A673 (cell line): Measurements from ENCODE around the gene CDC42SE2. TPM values are rescaled to one million over a fixed set of nuclear protein-coding genes. Genes with fewer than 3 reads are reported as not detected.

Experiments used
- BruUV-seq: library from RNA; stranded (reverse); fragments of 400-500 nt; replicated peaks from 2 replicates; lab custom pipeline; 2021; lab: Mats Ljungman, UMichigan
- CTCF ChIA-PET: fragments of 300-600 bp; sonication (Branson Sonifier 250); formaldehyde crosslinking; loops from one replicate; lab custom pipeline; 2022; ENCODE audit warnings: antibody characterized with exemption; lab: Charles Lee
- POLR2A ChIA-PET: fragments of 300-600 bp; sonication (Branson Sonifier 250); formaldehyde crosslinking; loops from one replicate; lab custom pipeline; 2022; ENCODE audit warnings: antibody characterized with exemption; ENCODE audit not compliant: low non-redundant PET; lab: Charles Lee
- DNase-seq: peaks from one replicate; pipeline ENCODE4 v3.0.0-alpha.2; 2015; ENCODE audit warnings: low spot score
- H3K27ac ChIP-seq: fragments of 200-600 bp; sonication (generic); 2 replicates; pipeline ENCODE4 v1.5.1; 2016; ENCODE audit warnings: mixed run types, low read depth, mild to moderate bottlenecking, mixed read lengths, antibody characterized with exemption, low read length; ENCODE audit not compliant: poor library complexity, severe bottlenecking
- H3K27me3 ChIP-seq: fragments of 200-600 bp; sonication (generic); replicated peaks from 2 replicates; pipeline ENCODE4 v1.6.1; 2017; ENCODE audit warnings: mixed run types, low read depth, mild to moderate bottlenecking, mixed read lengths, antibody characterized with exemption, low read length; ENCODE audit not compliant: insufficient read depth, poor library complexity
- H3K36me3 ChIP-seq: fragments of 200-600 bp; sonication (generic); 2 replicates; pipeline ENCODE4 v1.6.1; 2016; ENCODE audit warnings: mixed run types, mild to moderate bottlenecking, mixed read lengths, antibody characterized with exemption, low read length; ENCODE audit not compliant: insufficient read depth, poor library complexity, severe bottlenecking
- H3K4me1 ChIP-seq: fragments of 200-600 bp; sonication (generic); 2 replicates; pipeline ENCODE4 v1.6.1; 2017; ENCODE audit warnings: mixed run types, mild to moderate bottlenecking, mixed read lengths, antibody characterized with exemption, low read length; ENCODE audit not compliant: insufficient read depth, poor library complexity, severe bottlenecking
- H3K4me3 ChIP-seq: fragments of 200-600 bp; sonication (generic); 2 replicates; pipeline ENCODE4 v1.5.1; 2016; ENCODE audit warnings: low read depth, mixed run types, mild to moderate bottlenecking, mixed read lengths, low read length; ENCODE audit not compliant: poor library complexity, severe bottlenecking
- H3K9me3 ChIP-seq: fragments of 200-600 bp; sonication (generic); 2 replicates; pipeline ENCODE4 v1.6.1; 2016; ENCODE audit warnings: mixed run types, low read depth, mild to moderate bottlenecking, mixed read lengths, antibody characterized with exemption, low read length; ENCODE audit not compliant: poor library complexity, severe bottlenecking
- EZH2 ChIP-seq: fragments of 200-600 bp; sonication (generic); IDR thresholded peaks from 2 replicates; pipeline ENCODE4 v1.6.1; 2017; ENCODE audit warnings: borderline replicate concordance, low read depth, mild to moderate bottlenecking, mixed read lengths, antibody characterized with exemption, low read length; ENCODE audit not compliant: poor library complexity, severe bottlenecking
- intact Hi-C: fragments of 100-400 bp; cut with micrococcal nuclease; formaldehyde crosslinking; loops from one replicate; pipeline ENCODE4 v1.10.0; 2022; ENCODE audit not compliant: unreplicated experiment
- total RNA-seq: library from RNA; stranded (reverse); gene quantifications from 2 replicates; pipeline ENCODE4 v1.2.3, GENCODE V29; 2021
- TF ChIP-seq, protein P1 (sequence below): fragments of 300-800, 200-600 bp; sonication (generic); conservative IDR thresholded peaks from 2 replicates; pipeline ENCODE4 v1.5.1; 2017; ENCODE audit warnings: low read depth, mild to moderate bottlenecking, antibody characterized with exemption, low read length, moderate library complexity, mixed read lengths

The CDC42SE2 gene
- total RNA-seq, 1 experiment from 2014 or later: 25.5 TPM

- no TSS peak for BruUV-seq
- intact Hi-C loops: no loop called here
- CTCF ChIA-PET: no interaction called here
Measured at GRCh38 chr5:131316822-131317221, 53.0 kb downstream of the CDC42SE2 start.

DNA sequence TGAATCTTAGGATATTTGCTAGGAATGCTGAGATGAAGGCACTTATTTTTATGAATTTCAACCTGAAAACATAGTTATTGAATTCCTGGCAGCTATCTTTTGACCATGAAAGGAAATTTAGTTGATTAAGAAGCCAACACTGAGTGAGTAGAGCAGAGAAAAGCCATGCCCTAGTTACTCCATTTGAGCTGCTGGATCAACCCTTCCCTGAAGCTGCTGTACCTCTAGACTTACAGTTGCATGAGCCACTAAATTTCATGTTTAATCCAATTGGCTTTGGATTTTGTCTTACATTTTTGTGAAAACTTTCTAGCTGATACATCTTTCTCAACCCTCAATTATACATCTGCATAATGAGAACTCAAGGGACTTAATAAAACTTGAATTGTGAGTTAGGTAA lies 54.6 kb downstream of the CDC42SE2 start:
- Histone ChIP-seq H3K4me3 (no peak overlapping the region), H3K27me3 (no peaks in the 10 kb centered on the region), H3K9me3 (peaks cover 9% of the 10 kb centered on the region), H3K36me3 (no peaks in the 10 kb centered on the region), H3K4me1 (peaks cover 19% of the 10 kb centered on the region), H3K27ac (no peak overlapping the region)
- DNase-seq: no peak
- intact Hi-C loops: no loop called here
- TF ChIP-seq, protein P1, sequence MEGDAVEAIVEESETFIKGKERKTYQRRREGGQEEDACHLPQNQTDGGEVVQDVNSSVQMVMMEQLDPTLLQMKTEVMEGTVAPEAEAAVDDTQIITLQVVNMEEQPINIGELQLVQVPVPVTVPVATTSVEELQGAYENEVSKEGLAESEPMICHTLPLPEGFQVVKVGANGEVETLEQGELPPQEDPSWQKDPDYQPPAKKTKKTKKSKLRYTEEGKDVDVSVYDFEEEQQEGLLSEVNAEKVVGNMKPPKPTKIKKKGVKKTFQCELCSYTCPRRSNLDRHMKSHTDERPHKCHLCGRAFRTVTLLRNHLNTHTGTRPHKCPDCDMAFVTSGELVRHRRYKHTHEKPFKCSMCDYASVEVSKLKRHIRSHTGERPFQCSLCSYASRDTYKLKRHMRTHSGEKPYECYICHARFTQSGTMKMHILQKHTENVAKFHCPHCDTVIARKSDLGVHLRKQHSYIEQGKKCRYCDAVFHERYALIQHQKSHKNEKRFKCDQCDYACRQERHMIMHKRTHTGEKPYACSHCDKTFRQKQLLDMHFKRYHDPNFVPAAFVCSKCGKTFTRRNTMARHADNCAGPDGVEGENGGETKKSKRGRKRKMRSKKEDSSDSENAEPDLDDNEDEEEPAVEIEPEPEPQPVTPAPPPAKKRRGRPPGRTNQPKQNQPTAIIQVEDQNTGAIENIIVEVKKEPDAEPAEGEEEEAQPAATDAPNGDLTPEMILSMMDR: no peak
- no peak for TF ChIP-seq EZH2
- CTCF ChIA-PET: no interaction called here
- POLR2A ChIA-PET: no interaction called here
- BruUV-seq: no TSS peak

More at GRCh38 chr5:131316822-131317221, 53.0 kb downstream of the CDC42SE2 start:
- no peaks in the 10 kb centered on the region for H3K36me3 ChIP-seq
- H3K27ac ChIP-seq: no peak overlapping the region
- TF ChIP-seq, protein P1: no peak
- TF ChIP-seq EZH2: no peak
- POLR2A ChIA-PET: no interaction called here
- peaks cover 17% of the 10 kb centered on the region for H3K4me1 ChIP-seq
- H3K27me3 ChIP-seq: no peaks in the 10 kb centered on the region
- peaks cover 9% of the 10 kb centered on the region for H3K9me3 ChIP-seq
- no peak overlapping the region for H3K4me3 ChIP-seq
- DNase-seq: no peak

- no peaks in the 10 kb centered on the region for H3K36me3 ChIP-seq
- no peak overlapping the region for H3K4me3 ChIP-seq
- intact Hi-C loops: no loop called here
- H3K27ac ChIP-seq: no peak overlapping the region
- ChIA-PET POLR2A (no interaction called here), CTCF (no interaction called here)
- H3K4me1 ChIP-seq: peaks cover 18% of the 10 kb centered on the region
- H3K27me3 ChIP-seq: no peaks in the 10 kb centered on the region
- no TSS peak for BruUV-seq
- TF ChIP-seq, protein P1: no peak
- TF ChIP-seq EZH2: no peak
- H3K9me3 ChIP-seq: peaks cover 9% of the 10 kb centered on the region
- DNase-seq: no peak
Measured at GRCh38 chr5:131321066-131321465, 57.2 kb downstream of the CDC42SE2 start.
